ENCODE data around the gene DRG1.
A peak's percentile ranks its signal among the peaks of the same experiment; 100 is the strongest.
"Not testable (repeated sequence)": the region's sequence is repeated elsewhere in the genome, so short reads cannot be mapped to it uniquely, and the experiment has no call there.

DRG1 gene

GRCh38 chr22:31399211-31400022 is at the start of gene DRG1:
Gene DRG1 (plus strand): TSS chr22:31399604. CDS start chr22:31399684, 80 bp downstream.
- DNase-seq: peak; percentile 97

GRCh38 chr22:31349960-31350359 is 49.4 kb upstream of the DRG1 start:
- DNase-seq: no peak

- no peak for DNase-seq
Observed at GRCh38 chr22:31350410-31350863, 49.0 kb upstream of the DRG1 start.

GRCh38 chr22:31354515-31354914 is 44.9 kb upstream of the DRG1 start:
- DNase-seq: no peak

GRCh38 chr22:31360029-31360428 is 39.4 kb upstream of the DRG1 start:
- DNase-seq: no peak

- no peak for DNase-seq
Observed at GRCh38 chr22:31361743-31362142, 37.7 kb upstream of the DRG1 start.

- DNase-seq: no peak
Observed at GRCh38 chr22:31363885-31364465, 35.4 kb upstream of the DRG1 start.

GRCh38 chr22:31367426-31367825 is 32.0 kb upstream of the DRG1 start:
- no peak for DNase-seq

GRCh38 chr22:31377612-31378011 is 21.8 kb upstream of the DRG1 start:
- DNase-seq: no peak

- DNase-seq: no peak
Observed at GRCh38 chr22:31378123-31378522, 21.3 kb upstream of the DRG1 start.

GRCh38 chr22:31378651-31379050 is 20.8 kb upstream of the DRG1 start:
- DNase-seq: not testable (repeated sequence)

GRCh38 chr22:31393893-31394292 is 5.5 kb upstream of the DRG1 start:
- DNase-seq: no peak

GRCh38 chr22:31394326-31394725 is 5.1 kb upstream of the DRG1 start:
- DNase-seq: no peak

GRCh38 chr22:31398231-31398630 is 1.2 kb upstream of the DRG1 start:
- DNase-seq: no peak

GRCh38 chr22:31400023-31400397 is 606 bp downstream of the DRG1 start:
- DNase-seq: no peak

GRCh38 chr22:31402350-31402749 is 2.9 kb downstream of the DRG1 start:
- not testable (repeated sequence) for DNase-seq

GRCh38 chr22:31425331-31426050 is 26.1 kb downstream of the DRG1 start:
- DNase-seq: no peak

GRCh38 chr22:31431950-31432349 is 32.5 kb downstream of the DRG1 start:
- DNase-seq: no peak

- DNase-seq: no peak
Observed at GRCh38 chr22:31436132-31436531, 36.7 kb downstream of the DRG1 start.

- no peak for DNase-seq
Observed at GRCh38 chr22:31439808-31440207, 40.4 kb downstream of the DRG1 start.

GRCh38 chr22:31440681-31441080 is 41.3 kb downstream of the DRG1 start:
- no peak for DNase-seq

GRCh38 chr22:31441652-31442051 is 42.2 kb downstream of the DRG1 start:
- DNase-seq: no peak

GRCh38 chr22:31442768-31443489 is 43.5 kb downstream of the DRG1 start:
- DNase-seq: no peak
